Activated CD4-positive, alpha-beta T cell treated with anti-CD3 and anti-CD28 coated beads, Interleukin-2, Interleukin-6, amounts not matched to agents 100 ng/mL and 50 ng/mL, durations not matched to agents 16 hours and 8 hours (primary cell): Measurements from ENCODE around the gene DEGS2.

Experiments used
- DNase-seq: peaks from one replicate; pipeline ENCODE4 v3.0.0-alpha.2; 2020

Gene DEGS2

GRCh38 chr14:100130521-100130920, 28.9 kb downstream of the DEGS2 start:
- no peak for DNase-seq

GRCh38 chr14:100129161-100129589, 30.3 kb downstream of the DEGS2 start:
- no peak for DNase-seq

- DNase-seq: no peak
Observed at GRCh38 chr14:100128688-100129087, 30.8 kb downstream of the DEGS2 start.

- no peak for DNase-seq
Observed at GRCh38 chr14:100127853-100128455, 31.5 kb downstream of the DEGS2 start.

GRCh38 chr14:100126401-100126800, 33.0 kb downstream of the DEGS2 start:
- DNase-seq: no peak

GRCh38 chr14:100124551-100125088, 34.8 kb downstream of the DEGS2 start:
- no peak for DNase-seq

GRCh38 chr14:100123618-100124017, 35.8 kb downstream of the DEGS2 start:
- DNase-seq: no peak

- no peak for DNase-seq
Observed at GRCh38 chr14:100122481-100123223, 36.8 kb downstream of the DEGS2 start.

- DNase-seq: no peak
Observed at GRCh38 chr14:100121643-100122480, 37.6 kb downstream of the DEGS2 start.

GRCh38 chr14:100120522-100121269, 38.7 kb downstream of the DEGS2 start:
- no peak for DNase-seq

- DNase-seq: no peak
Observed at GRCh38 chr14:100119251-100119650, 40.2 kb downstream of the DEGS2 start.

- DNase-seq: no peak
Observed at GRCh38 chr14:100118396-100119011, 40.9 kb downstream of the DEGS2 start.

GRCh38 chr14:100117633-100118395, 41.6 kb downstream of the DEGS2 start:
- DNase-seq: no peak

- no peak for DNase-seq
Observed at GRCh38 chr14:100117026-100117425, 42.4 kb downstream of the DEGS2 start.

GRCh38 chr14:100116134-100116533, 43.3 kb downstream of the DEGS2 start:
- no peak for DNase-seq

- no peak for DNase-seq
Observed at GRCh38 chr14:100115726-100116125, 43.7 kb downstream of the DEGS2 start.

GRCh38 chr14:100115236-100115635, 44.2 kb downstream of the DEGS2 start:
- no peak for DNase-seq

GRCh38 chr14:100114109-100114765, 45.2 kb downstream of the DEGS2 start:
- no peak for DNase-seq

GRCh38 chr14:100111931-100112704, 47.3 kb downstream of the DEGS2 start:
- DNase-seq: no peak

- no peak for DNase-seq
Observed at GRCh38 chr14:100110816-100111215, 48.6 kb downstream of the DEGS2 start.
